Neural progenitor cell (in vitro differentiated cells): Measurements from ENCODE around the gene FER1L5. TPM values are rescaled to one million over a fixed set of nuclear protein-coding genes. Genes with fewer than 3 reads are reported as not detected.

Experiments
- DNase-seq: peaks from one replicate; pipeline ENCODE4 v3.0.0-alpha.2; 2016; ENCODE audit warnings: low spot score
- H2AFZ ChIP-seq: fragments of 200-600 bp; sonication (generic); replicated peaks from 2 replicates; pipeline ENCODE4 v1.6.1; 2016; ENCODE audit warnings: antibody characterized with exemption
- H3F3A ChIP-seq: fragments of 200-600 bp; sonication (generic); 2 replicates; pipeline ENCODE4 v1.6.1; 2016; ENCODE audit warnings: antibody characterized with exemption, low read depth
- H3K27ac ChIP-seq: fragments of 200-600 bp; sonication (generic); 2 replicates; pipeline ENCODE4 v1.5.1; 2016; ENCODE audit warnings: mild to moderate bottlenecking
- H3K27me3 ChIP-seq: fragments of 200-600 bp; sonication (generic); 2 replicates; pipeline ENCODE4 v1.6.1; 2016; ENCODE audit warnings: mild to moderate bottlenecking, moderate library complexity
- H3K36me3 ChIP-seq: fragments of 200-600 bp; sonication (generic); 2 replicates; pipeline ENCODE4 v1.5.1; 2016
- H3K4me1 ChIP-seq: fragments of 200-600 bp; sonication (generic); 2 replicates; pipeline ENCODE4 v1.6.1; 2016; ENCODE audit warnings: mixed run types
- H3K4me2 ChIP-seq: fragments of 200-600 bp; sonication (generic); 2 replicates; pipeline ENCODE4 v1.6.1; 2016
- H3K4me3 ChIP-seq: fragments of 200-600 bp; sonication (generic); 2 replicates; pipeline ENCODE4 v1.5.1; 2016
- H3K79me2 ChIP-seq: fragments of 200-600 bp; sonication (generic); 2 replicates; pipeline ENCODE4 v1.6.1; 2016; ENCODE audit warnings: low read depth
- H3K9ac ChIP-seq: fragments of 200-600 bp; sonication (generic); 2 replicates; pipeline ENCODE4 v1.6.1; 2016
- H3K9me3 ChIP-seq: fragments of 200-600 bp; sonication (generic); 2 replicates; pipeline ENCODE4 v1.5.1; 2016; ENCODE audit warnings: low read depth
- H4K20me1 ChIP-seq: fragments of 200-600 bp; sonication (generic); 2 replicates; pipeline ENCODE4 v1.6.1; 2016; ENCODE audit warnings: low read depth
- H3K27ac Mint-ChIP-seq: 3 replicates; pipeline ENCODE4 v1.8.0; 2021; ENCODE audit warnings: mixed read lengths
- H3K27me3 Mint-ChIP-seq: 2 replicates; pipeline ENCODE4 v1.8.0; 2022; ENCODE audit warnings: low read depth, mild to moderate bottlenecking, inconsistent platforms, moderate library complexity, mixed read lengths; ENCODE audit not compliant: insufficient read depth
- H3K36me3 Mint-ChIP-seq: 3 replicates; pipeline ENCODE4 v1.8.0; 2021; ENCODE audit warnings: mixed read lengths
- H3K4me1 Mint-ChIP-seq: 3 replicates; pipeline ENCODE4 v1.8.0; 2021; ENCODE audit warnings: mixed read lengths
- H3K4me3 Mint-ChIP-seq: 3 replicates; pipeline ENCODE4 v1.8.0; 2021; ENCODE audit warnings: mild to moderate bottlenecking, moderate library complexity, mixed read lengths
- H3K9me3 Mint-ChIP-seq: 3 replicates; pipeline ENCODE4 v1.8.0; 2020; ENCODE audit warnings: mixed read lengths
- CTCF ChIP-seq: fragments of 200-600 bp; sonication (generic); IDR thresholded peaks from 2 replicates; pipeline ENCODE4 v1.5.1; 2017; ENCODE audit warnings: antibody characterized with exemption, mild to moderate bottlenecking
- EZH2 ChIP-seq: fragments of 200-600 bp; sonication (generic); IDR thresholded peaks from 2 replicates; pipeline ENCODE4 v1.6.1; 2017; ENCODE audit warnings: antibody characterized with exemption, mild to moderate bottlenecking, moderate library complexity
- EZH2phosphoT487 ChIP-seq: fragments of 200-600 bp; sonication (generic); IDR thresholded peaks from 2 replicates; pipeline ENCODE4 v1.6.1; 2017; ENCODE audit warnings: antibody characterized with exemption
- total RNA-seq: library from RNA; depleted of rRNA; stranded (reverse); fragments of >200 nt; gene quantifications from 2 replicates; pipeline ENCODE4 v1.2.3, GENCODE V29; 2015; ENCODE audit warnings: low replicate concordance

FER1L5 gene
- total RNA-seq, 1 donor from 2014 or later, result 1.7 TPM

- Mint-ChIP-seq H3K4me1 (peaks cover 7% of the 10 kb centered on the region), H3K36me3 (no peaks in the 10 kb centered on the region), H3K27ac (peak overlapping the region; percentile 53), H3K4me3 (no peak overlapping the region), H3K27me3 (peaks cover 4% of the 10 kb centered on the region), H3K9me3 (no peaks in the 10 kb centered on the region)
- H3K4me3 ChIP-seq, result no peak overlapping the region
- no peaks in the 10 kb centered on the region for H3K9me3 ChIP-seq
- TF ChIP-seq EZH2 (no peak), CTCF (peak; percentile 20), EZH2phosphoT487 (no peak)
- H3K27me3 ChIP-seq, result no peaks in the 10 kb centered on the region
- no peaks in the 10 kb centered on the region for H3K79me2 ChIP-seq
- H3F3A ChIP-seq, result no peaks in the 10 kb centered on the region
- no peak overlapping the region for H3K27ac ChIP-seq
- H3K36me3 ChIP-seq, result no peaks in the 10 kb centered on the region
- no peak overlapping the region for H3K9ac ChIP-seq
- H3K4me2 ChIP-seq, result no peak overlapping the region
- peaks cover 10% of the 10 kb centered on the region for H3K4me1 ChIP-seq
- no peaks in the 10 kb centered on the region for H4K20me1 ChIP-seq
- DNase-seq, result peak; percentile 51
- no peak overlapping the region for H2AFZ ChIP-seq
These were observed 43.3 kb downstream of the FER1L5 start for GRCh38 chr2:96685577-96686459.

GRCh38 chr2:96687266-96687665 lies 44.7 kb downstream of the FER1L5 start:
- Histone ChIP-seq H3K4me2 (no peak overlapping the region), H3K27ac (no peak overlapping the region), H4K20me1 (no peaks in the 10 kb centered on the region), H3K9ac (no peak overlapping the region), H3K9me3 (no peaks in the 10 kb centered on the region), H3K36me3 (no peaks in the 10 kb centered on the region), H3K4me1 (peaks cover 10% of the 10 kb centered on the region), H2AFZ (no peak overlapping the region), H3K27me3 (no peaks in the 10 kb centered on the region), H3F3A (no peaks in the 10 kb centered on the region), H3K4me3 (no peak overlapping the region), H3K79me2 (no peaks in the 10 kb centered on the region)
- no peak overlapping the region for H3K4me3 Mint-ChIP-seq
- peaks cover 4% of the 10 kb centered on the region for H3K27me3 Mint-ChIP-seq
- DNase-seq, result no peak
- TF ChIP-seq EZH2phosphoT487 (no peak), EZH2 (no peak), CTCF (no peak)
- no peaks in the 10 kb centered on the region for H3K9me3 Mint-ChIP-seq
- peaks cover 7% of the 10 kb centered on the region for H3K4me1 Mint-ChIP-seq
- H3K27ac Mint-ChIP-seq, result peak overlapping the region; percentile 37
- H3K36me3 Mint-ChIP-seq, result no peaks in the 10 kb centered on the region

GRCh38 chr2:96687711-96688640 lies 45.4 kb downstream of the FER1L5 start:
- Histone ChIP-seq H3K27ac (no peak overlapping the region), H3K9me3 (no peaks in the 10 kb centered on the region), H2AFZ (no peak overlapping the region), H3K27me3 (no peaks in the 10 kb centered on the region), H3K36me3 (no peaks in the 10 kb centered on the region), H3K9ac (no peak overlapping the region), H3K4me3 (no peak overlapping the region), H4K20me1 (no peaks in the 10 kb centered on the region), H3K4me2 (no peak overlapping the region), H3F3A (no peaks in the 10 kb centered on the region), H3K4me1 (peaks cover 10% of the 10 kb centered on the region), H3K79me2 (no peaks in the 10 kb centered on the region)
- TF ChIP-seq CTCF (no peak), EZH2phosphoT487 (no peak)
- Mint-ChIP-seq H3K4me1 (peaks cover 7% of the 10 kb centered on the region), H3K9me3 (no peaks in the 10 kb centered on the region), H3K36me3 (no peaks in the 10 kb centered on the region), H3K27me3 (peaks cover 6% of the 10 kb centered on the region), H3K4me3 (no peak overlapping the region), H3K27ac (no peak overlapping the region)
- DNase-seq, result no peak
